ENCODE data around the gene ZSCAN5A.
"Not testable (repeated sequence)": the region's sequence is repeated elsewhere in the genome, so short reads cannot be mapped to it uniquely, and the experiment has no call there.

Gene ZSCAN5A

GRCh38 chr19:56341948-56342347 lies 27.3 kb upstream of the ZSCAN5A start:
- no peaks in the 10 kb centered on the region for H3K79me1 ChIP-seq (ENCODE audit: low read length)
- H2BK5ac ChIP-seq (ENCODE audit: low read depth, low read length, poor library complexity), result no peak overlapping the region
- H2BK120ac ChIP-seq (ENCODE audit: insufficient read depth, low read length, poor library complexity), result no peak overlapping the region
- H3K36me3 ChIP-seq (ENCODE audit: control insufficient read depth in 1 of 2, insufficient read depth in 2 of 2, low read length in 2 of 2), result no peaks in the 10 kb centered on the region
- H3K4me1 ChIP-seq (ENCODE audit: control insufficient read depth in 1 of 2, insufficient read depth in 2 of 2, low read length in 2 of 2), result no peaks in the 10 kb centered on the region
- H4K12ac ChIP-seq (ENCODE audit: low read depth, low read length), result no peak overlapping the region
- no peak overlapping the region for H3K23ac ChIP-seq (ENCODE audit: low read length)
- DNase-seq, result no peak
- no peak overlapping the region for H4K8ac ChIP-seq (ENCODE audit: low read depth, low read length)
- H3K27me3 ChIP-seq (ENCODE audit: insufficient read depth, low read length), result no peaks in the 10 kb centered on the region
- no peak overlapping the region for H3K9ac ChIP-seq (ENCODE audit: low read length)
- H3K79me2 ChIP-seq (ENCODE audit: control insufficient read depth, insufficient read depth, low read length, poor library complexity), result no peaks in the 10 kb centered on the region
- H3K27ac ChIP-seq (ENCODE audit: low read depth, low read length), result no peak overlapping the region
- H3K4me3 ChIP-seq (ENCODE audit: low read depth, low read length), result no peak overlapping the region
- H3K4ac ChIP-seq (ENCODE audit: low read depth, low read length), result no peak overlapping the region
- no peak overlapping the region for H2BK12ac ChIP-seq (ENCODE audit: low read length)
- no peak overlapping the region for H2AK5ac ChIP-seq (ENCODE audit: low read length)
- no peak overlapping the region for H3K4me2 ChIP-seq (ENCODE audit: low read length)
- H3K9me3 ChIP-seq (ENCODE audit: insufficient read depth, low read depth, low read length), result peaks cover 3% of the 10 kb centered on the region
- H3K14ac ChIP-seq (ENCODE audit: low read length), result no peak overlapping the region
- no peak overlapping the region for H2AFZ ChIP-seq (ENCODE audit: insufficient read depth, low read length, poor library complexity)
- H3K18ac ChIP-seq (ENCODE audit: low read length), result no peak overlapping the region
- no peak overlapping the region for H4K91ac ChIP-seq (ENCODE audit: low read depth, low read length)

- H3K79me2 ChIP-seq (ENCODE audit: control insufficient read depth, insufficient read depth, low read length, poor library complexity); H2AK5ac ChIP-seq (ENCODE audit: low read length); H2BK5ac ChIP-seq (ENCODE audit: low read depth, low read length, poor library complexity); H3K79me1 ChIP-seq (ENCODE audit: low read length); H2AFZ ChIP-seq (ENCODE audit: insufficient read depth, low read length, poor library complexity); H3K27ac ChIP-seq (ENCODE audit: low read depth, low read length); H4K12ac ChIP-seq (ENCODE audit: low read depth, low read length); H4K8ac ChIP-seq (ENCODE audit: low read depth, low read length); H3K9ac ChIP-seq (ENCODE audit: low read length); H3K36me3 ChIP-seq (ENCODE audit: control insufficient read depth in 1 of 2, insufficient read depth in 2 of 2, low read length in 2 of 2); H3K18ac ChIP-seq (ENCODE audit: low read length); DNase-seq; H3K23ac ChIP-seq (ENCODE audit: low read length); H3K4me2 ChIP-seq (ENCODE audit: low read length); H3K27me3 ChIP-seq (ENCODE audit: insufficient read depth, low read length); H3K4me1 ChIP-seq (ENCODE audit: control insufficient read depth in 1 of 2, insufficient read depth in 2 of 2, low read length in 2 of 2); H3K4ac ChIP-seq (ENCODE audit: low read depth, low read length); H4K91ac ChIP-seq (ENCODE audit: low read depth, low read length); H3K4me3 ChIP-seq (ENCODE audit: low read depth, low read length); H3K9me3 ChIP-seq (ENCODE audit: insufficient read depth, low read depth, low read length); H3K14ac ChIP-seq (ENCODE audit: low read length); H2BK12ac ChIP-seq (ENCODE audit: low read length); H2BK120ac ChIP-seq (ENCODE audit: insufficient read depth, low read length, poor library complexity): not testable (repeated sequence)
- WGBS (ENCODE audit: extremely low coverage, insufficient coverage, insufficient read length), result no CpG with 5 or more reads among the region's 10 CpGs
Measured at GRCh38 chr19:56339031-56339430, 24.4 kb upstream of the ZSCAN5A start.

- WGBS (ENCODE audit: extremely low coverage, insufficient coverage, insufficient read length), result no CpG with 5 or more reads among the region's 8 CpGs
- not testable (repeated sequence) for H4K91ac ChIP-seq (ENCODE audit: low read depth, low read length); H3K27ac ChIP-seq (ENCODE audit: low read depth, low read length)
Measured at GRCh38 chr19:56337077-56337476, 22.4 kb upstream of the ZSCAN5A start.

GRCh38 chr19:56335371-56335770 lies 20.7 kb upstream of the ZSCAN5A start:
- H3K14ac ChIP-seq (ENCODE audit: low read length); DNase-seq; H3K79me1 ChIP-seq (ENCODE audit: low read length); H3K4ac ChIP-seq (ENCODE audit: low read depth, low read length); H3K4me1 ChIP-seq (ENCODE audit: control insufficient read depth in 1 of 2, insufficient read depth in 2 of 2, low read length in 2 of 2); H3K27ac ChIP-seq (ENCODE audit: low read depth, low read length); H2AK5ac ChIP-seq (ENCODE audit: low read length); H3K27me3 ChIP-seq (ENCODE audit: insufficient read depth, low read length); H4K12ac ChIP-seq (ENCODE audit: low read depth, low read length); H4K8ac ChIP-seq (ENCODE audit: low read depth, low read length); H3K9ac ChIP-seq (ENCODE audit: low read length); H4K91ac ChIP-seq (ENCODE audit: low read depth, low read length); H2BK12ac ChIP-seq (ENCODE audit: low read length); H2BK5ac ChIP-seq (ENCODE audit: low read depth, low read length, poor library complexity); H3K23ac ChIP-seq (ENCODE audit: low read length); H3K4me2 ChIP-seq (ENCODE audit: low read length); H3K18ac ChIP-seq (ENCODE audit: low read length); H2AFZ ChIP-seq (ENCODE audit: insufficient read depth, low read length, poor library complexity); H2BK120ac ChIP-seq (ENCODE audit: insufficient read depth, low read length, poor library complexity); H3K36me3 ChIP-seq (ENCODE audit: control insufficient read depth in 1 of 2, insufficient read depth in 2 of 2, low read length in 2 of 2); H3K4me3 ChIP-seq (ENCODE audit: low read depth, low read length); H3K79me2 ChIP-seq (ENCODE audit: control insufficient read depth, insufficient read depth, low read length, poor library complexity); H3K9me3 ChIP-seq (ENCODE audit: insufficient read depth, low read depth, low read length): not testable (repeated sequence)

More at GRCh38 chr19:56337077-56337476, 22.4 kb upstream of the ZSCAN5A start:
- not testable (repeated sequence) for H3K27me3 ChIP-seq (ENCODE audit: insufficient read depth, low read length); H2AK5ac ChIP-seq (ENCODE audit: low read length); H2BK120ac ChIP-seq (ENCODE audit: insufficient read depth, low read length, poor library complexity); H3K9ac ChIP-seq (ENCODE audit: low read length); H3K4ac ChIP-seq (ENCODE audit: low read depth, low read length); H3K4me2 ChIP-seq (ENCODE audit: low read length); H3K9me3 ChIP-seq (ENCODE audit: insufficient read depth, low read depth, low read length); H4K8ac ChIP-seq (ENCODE audit: low read depth, low read length); H2AFZ ChIP-seq (ENCODE audit: insufficient read depth, low read length, poor library complexity); H2BK12ac ChIP-seq (ENCODE audit: low read length); DNase-seq; H3K4me3 ChIP-seq (ENCODE audit: low read depth, low read length); H2BK5ac ChIP-seq (ENCODE audit: low read depth, low read length, poor library complexity); H3K23ac ChIP-seq (ENCODE audit: low read length); H3K4me1 ChIP-seq (ENCODE audit: control insufficient read depth in 1 of 2, insufficient read depth in 2 of 2, low read length in 2 of 2); H3K79me2 ChIP-seq (ENCODE audit: control insufficient read depth, insufficient read depth, low read length, poor library complexity); H3K79me1 ChIP-seq (ENCODE audit: low read length); H3K14ac ChIP-seq (ENCODE audit: low read length); H3K18ac ChIP-seq (ENCODE audit: low read length); H3K36me3 ChIP-seq (ENCODE audit: control insufficient read depth in 1 of 2, insufficient read depth in 2 of 2, low read length in 2 of 2); H4K12ac ChIP-seq (ENCODE audit: low read depth, low read length)

- Histone ChIP-seq H3K27me3 (ENCODE audit: insufficient read depth, low read length) (no peaks in the 10 kb centered on the region), H3K14ac (ENCODE audit: low read length) (no peak overlapping the region), H2AFZ (ENCODE audit: insufficient read depth, low read length, poor library complexity) (no peak overlapping the region), H3K23ac (ENCODE audit: low read length) (no peak overlapping the region), H3K36me3 (ENCODE audit: control insufficient read depth in 1 of 2, insufficient read depth in 2 of 2, low read length in 2 of 2) (no peaks in the 10 kb centered on the region), H3K18ac (ENCODE audit: low read length) (no peak overlapping the region), H4K91ac (ENCODE audit: low read depth, low read length) (no peak overlapping the region), H3K9me3 (ENCODE audit: insufficient read depth, low read depth, low read length) (peaks cover 3% of the 10 kb centered on the region), H3K79me1 (ENCODE audit: low read length) (no peaks in the 10 kb centered on the region), H4K12ac (ENCODE audit: low read depth, low read length) (no peak overlapping the region), H4K8ac (ENCODE audit: low read depth, low read length) (no peak overlapping the region), H3K4me3 (ENCODE audit: low read depth, low read length) (no peak overlapping the region), H2BK12ac (ENCODE audit: low read length) (no peak overlapping the region), H3K4me1 (ENCODE audit: control insufficient read depth in 1 of 2, insufficient read depth in 2 of 2, low read length in 2 of 2) (no peaks in the 10 kb centered on the region), H2BK120ac (ENCODE audit: insufficient read depth, low read length, poor library complexity) (no peak overlapping the region), H3K79me2 (ENCODE audit: control insufficient read depth, insufficient read depth, low read length, poor library complexity) (no peaks in the 10 kb centered on the region), H3K4ac (ENCODE audit: low read depth, low read length) (no peak overlapping the region), H3K9ac (ENCODE audit: low read length) (no peak overlapping the region), H3K27ac (ENCODE audit: low read depth, low read length) (no peak overlapping the region), H2BK5ac (ENCODE audit: low read depth, low read length, poor library complexity) (no peak overlapping the region), H2AK5ac (ENCODE audit: low read length) (no peak overlapping the region), H3K4me2 (ENCODE audit: low read length) (no peak overlapping the region)
- peak; percentile 42 to 88 for DNase-seq
Measured at GRCh38 chr19:56333506-56333905, 18.9 kb upstream of the ZSCAN5A start.
